A549 (cell line): ENCODE data around the gene PBX2. TPM values are rescaled to one million over a fixed set of nuclear protein-coding genes. Genes with fewer than 3 reads are reported as not detected.

Experiments used
- ATAC-seq, 2 experiments: fragments of 200-7000 bp in 1 of 2; fragments of >200 bp in 1 of 2; cut with Nextera tagmentation in 1 of 2; cut with Tn5 transposase in 1 of 2; 3 replicates each; pipeline versions ENCODE4 v1.8.0 to v1.9.1; 2018 to 2020; ENCODE audit warnings: mild to moderate bottlenecking in 1 of 2, moderate library complexity in 1 of 2
- CTCF ChIA-PET: fragments of 300-600 bp; sonication (Branson Sonifier 250); formaldehyde crosslinking; extraction: SDS; loops from one replicate; lab custom pipeline; 2021; ENCODE audit warnings: antibody characterized with exemption, inconsistent platforms; lab: Yijun Ruan, JAX
- POLR2A ChIA-PET: fragments of 350-600 bp; formaldehyde crosslinking; extraction: SDS; loops from one replicate; lab custom pipeline; 2021; ENCODE audit warnings: antibody characterized with exemption, inconsistent platforms; lab: Yijun Ruan, JAX
- DNase-seq, 2 experiments: peaks; one replicate each; pipeline versions ENCODE4 v3.0.0 to v3.0.0-alpha.2; 2011 to 2016; ENCODE audit warnings: low read depth in 1 of 2, low spot score in 1 of 2
- FAIRE-seq: peaks from 2 replicates; lab custom pipeline; 2011; peaks lifted over from hg19 to GRCh38; lab: Jason Lieb, UNC
- H3K27ac ChIP-seq, 2 experiments: fragments of >200 bp; sonication (Bioruptor Twin); formaldehyde crosslinking; 3 replicates each; pipeline ENCODE4 v1.5.1; 2016 to 2017
- H3K4me1 ChIP-seq: fragments of >200 bp; sonication (Bioruptor Twin); formaldehyde crosslinking; 3 replicates; pipeline ENCODE4 v1.6.1; 2016
- H3K4me2 ChIP-seq: fragments of >200 bp; sonication (Bioruptor Twin); formaldehyde crosslinking; 3 replicates; pipeline ENCODE4 v1.6.1; 2016
- H3K4me3 ChIP-seq: fragments of >200 bp; sonication (Bioruptor Twin); formaldehyde crosslinking; 3 replicates; pipeline ENCODE4 v1.5.1; 2016
- H3K9me3 ChIP-seq: fragments of >200 bp; sonication (Bioruptor Twin); formaldehyde crosslinking; 3 replicates; pipeline ENCODE4 v1.6.1; 2016
- BCL3 ChIP-seq: fragments of >200 bp; sonication (Bioruptor Twin); formaldehyde crosslinking; IDR thresholded peaks from 3 replicates; pipeline ENCODE4 v1.6.1; 2016
- CBX8 ChIP-seq: fragments of 200-600 bp; sonication (generic); IDR thresholded peaks from 2 replicates; pipeline ENCODE4 v1.6.1; 2016
- CHD2 ChIP-seq: fragments of 150-350 bp; IDR thresholded peaks from 2 replicates; pipeline ENCODE4 v1.6.1; 2014; ENCODE audit warnings: low read length; ENCODE audit not compliant: partially characterized antibody
- CTCF ChIP-seq: fragments of >200 bp; sonication (Bioruptor Twin); formaldehyde crosslinking; IDR thresholded peaks from 3 replicates; pipeline ENCODE4 v1.5.1; 2016
- FOSB ChIP-seq: fragments of 250-450 bp; sonication (Bioruptor Pico); IDR thresholded peaks from 2 replicates; pipeline ENCODE4 v1.5.0; 2020; ENCODE audit warnings: mild to moderate bottlenecking, moderate library complexity
- FOSL2 ChIP-seq, 2 experiments: fragments of 450-650 bp in 1 of 2; fragments of >200 bp in 1 of 2; sonication (Bioruptor Twin) in 1 of 2; formaldehyde crosslinking; IDR thresholded peaks; 2 replicates each; pipeline versions ENCODE4 v1.5.0 to v1.6.1; 2016 to 2020; ENCODE audit warnings: mild to moderate bottlenecking in 1 of 2, moderate library complexity in 1 of 2
- HMGXB4 ChIP-seq: fragments of 250-450 bp; sonication (Bioruptor Pico); IDR thresholded peaks from 2 replicates; pipeline ENCODE4 v1.5.0; 2021; ENCODE audit warnings: mild to moderate bottlenecking, moderate library complexity, borderline replicate concordance
- HOXA7 ChIP-seq: fragments of 250-450 bp; sonication (Bioruptor Pico); IDR thresholded peaks from 2 replicates; pipeline ENCODE4 v1.5.0; 2020; ENCODE audit warnings: mild to moderate bottlenecking, moderate library complexity
- HOXB13 ChIP-seq: fragments of 250-450 bp; sonication (Bioruptor Pico); IDR thresholded peaks from 2 replicates; pipeline ENCODE4 v1.5.0; 2020; ENCODE audit warnings: low read depth, mild to moderate bottlenecking, moderate library complexity
- HOXB5 ChIP-seq: fragments of 250-450 bp; sonication (Bioruptor Pico); IDR thresholded peaks from 2 replicates; pipeline ENCODE4 v1.5.0; 2020; ENCODE audit warnings: mild to moderate bottlenecking, moderate library complexity
- JUN ChIP-seq, 2 experiments: fragments of >200 bp; sonication (Bioruptor Twin); formaldehyde crosslinking; IDR thresholded peaks; 2 replicates in 1 of 2; 3 replicates in 1 of 2; pipeline ENCODE4 v1.6.1; 2016 to 2017
- JUNB ChIP-seq: fragments of >200 bp; sonication (Bioruptor Twin); formaldehyde crosslinking; IDR thresholded peaks from 2 replicates; pipeline ENCODE4 v1.6.1; 2016
- KDM5A ChIP-seq: fragments of 200-600 bp; sonication (generic); IDR thresholded peaks from 2 replicates; pipeline ENCODE4 v1.6.1; 2016; ENCODE audit warnings: antibody characterized with exemption, mild to moderate bottlenecking
- MAFK ChIP-seq: fragments of 450-650 bp; IDR thresholded peaks from 2 replicates; pipeline ENCODE4 v1.6.1; 2014; ENCODE audit not compliant: partially characterized antibody
- MAZ ChIP-seq: fragments of 150-350 bp; IDR thresholded peaks from 2 replicates; pipeline ENCODE4 v1.6.1; 2014; ENCODE audit warnings: antibody characterized with exemption, low read depth, low read length, borderline replicate concordance
- NFE2L2 ChIP-seq: fragments of 150-350 bp; conservative IDR thresholded peaks from 2 replicates; pipeline ENCODE4 v1.6.1; 2014; ENCODE audit warnings: low read length
- POLR2A ChIP-seq: IDR thresholded peaks from 2 replicates; pipeline ENCODE4 v1.6.1; 2012; ENCODE audit warnings: mild to moderate bottlenecking, low read length
- RAD21 ChIP-seq, 2 experiments: fragments of >200 bp in 1 of 2; sonication (Bioruptor Twin) in 1 of 2; formaldehyde crosslinking in 1 of 2; IDR thresholded peaks in 1 of 2; conservative IDR thresholded peaks in 1 of 2; 2 replicates in 1 of 2; 3 replicates in 1 of 2; pipeline ENCODE4 v1.6.1; 2012 to 2018; ENCODE audit warnings: inconsistent platforms in 1 of 2
- RFX5 ChIP-seq: fragments of 450-650 bp; IDR thresholded peaks from 2 replicates; pipeline ENCODE4 v1.7.1; 2014; ENCODE audit warnings: antibody characterized with exemption, mild to moderate bottlenecking, moderate library complexity
- SMC3 ChIP-seq: fragments of >200 bp; sonication (Bioruptor Twin); formaldehyde crosslinking; IDR thresholded peaks from 3 replicates; pipeline ENCODE4 v1.6.1; 2018; ENCODE audit warnings: inconsistent platforms
- ZFP36 ChIP-seq: fragments of 450-650 bp; IDR thresholded peaks from 2 replicates; pipeline ENCODE4 v1.6.1; 2014; ENCODE audit warnings: borderline replicate concordance; ENCODE audit not compliant: partially characterized antibody
- ZSCAN20 ChIP-seq: fragments of 250-450 bp; sonication (Bioruptor Pico); IDR thresholded peaks from 2 replicates; pipeline ENCODE4 v1.8.0; 2022; ENCODE audit warnings: mild to moderate bottlenecking, moderate library complexity
- WGBS: methylation state at CpG from one replicate; pipeline ENCODE4 v1.1.6; 2017; ENCODE audit errors: missing lambda C conversion rate; 5-methylcytosine and 5-hydroxymethylcytosine counted together
- polyA plus RNA-seq, 4 experiments: library from polyadenylated mRNA; depleted of rRNA in 3 of 4; stranded (reverse); fragments of >200 nt; fragmentation: RNase III in 1 of 4; extraction: RNeasy Plus Mini Kit Qiagen cat#74134 plus additional on column Dnase treatment in 1 of 4; gene quantifications; 2 replicates in 3 of 4; 3 replicates in 1 of 4; pipeline ENCODE4 v1.2.3, GENCODE V29; 2011 to 2017

The PBX2 gene
- polyA plus RNA-seq, 2 of the 4 experiments (the other 2 are of a cell fraction): 27.0 to 30.8 TPM

- no peak for TF ChIP-seq ZSCAN20 (CRISPR knock-in tag)
These were observed 33.5 kb upstream of the PBX2 start, which contains the start of gene NOTCH4 (continued) for GRCh38 chr6:32223258-32224235.

- CTCF ChIA-PET: interaction anchor here (0.8 kb wide), 1 partner anchor 147 kb away, joined by 3 read pairs; no protein-coding TSS in a partner anchor
- DNase-seq (no peak), ATAC-seq (no peak), FAIRE-seq (no peak)
- Histone ChIP-seq H3K27ac (no peak overlapping the region), H3K9me3 (no peaks in the 10 kb centered on the region), H3K4me3 (no peak overlapping the region), H3K4me2 (no peak overlapping the region), H3K4me1 (no peaks in the 10 kb centered on the region)
- 78% methylated on average over 7 of the region's 8 CpGs for WGBS
- POLR2A ChIA-PET: no interaction called here
- TF ChIP-seq FOSL2 (IDR thresholded peaks at IDR 0.05): no peak
- no peak for TF ChIP-seq FOSL2 (CRISPR knock-in tag; IDR thresholded peaks at IDR 0.05)
- TF ChIP-seq HMGXB4: no peak
These were observed 32.6 kb upstream of the PBX2 start for GRCh38 chr6:32222333-32223230.

- DNase-seq (no peak), ATAC-seq (no peak), FAIRE-seq (no peak)
- CTCF ChIA-PET: no interaction called here
- Histone ChIP-seq H3K4me3 (no peak overlapping the region), H3K27ac (no peak overlapping the region), H3K9me3 (no peaks in the 10 kb centered on the region), H3K4me2 (no peak overlapping the region), H3K4me1 (no peaks in the 10 kb centered on the region)
- TF ChIP-seq HOXB5 (CRISPR knock-in tag): no peak
- no peak for TF ChIP-seq JUN (IDR thresholded peaks at IDR 0.05)
- TF ChIP-seq CTCF: no peak
- TF ChIP-seq CHD2: no peak
- no peak for TF ChIP-seq MAZ
- WGBS: 22% methylated on average over 4 of the region's 4 CpGs
- POLR2A ChIA-PET: no interaction called here
These were observed 30.0 kb upstream of the PBX2 start for GRCh38 chr6:32220021-32220420.

- POLR2A ChIA-PET: no interaction called here
- no peak overlapping the region for H3K27ac ChIP-seq
- WGBS: 34% methylated on average over 3 of the region's 7 CpGs
- CTCF ChIA-PET: no interaction called here
- no peak overlapping the region for H3K4me2 ChIP-seq
- no peak for ATAC-seq
- no peak for FAIRE-seq
- DNase-seq: no peak
- no peaks in the 10 kb centered on the region for H3K4me1 ChIP-seq
- H3K4me3 ChIP-seq: no peak overlapping the region
- H3K9me3 ChIP-seq: no peaks in the 10 kb centered on the region
- TF ChIP-seq RFX5 (no peak), HMGXB4 (no peak), HOXA7 (no peak), ZFP36 (no peak), HOXB13 (CRISPR knock-in tag) (no peak), KDM5A (no peak), MAZ (no peak), JUNB (no peak), ZSCAN20 (CRISPR knock-in tag) (no peak), RAD21 (conservative IDR thresholded peaks at IDR 0.05 in 1 of 2, IDR thresholded peaks at IDR 0.05 in 1 of 2) (no peak), BCL3 (no peak), CBX8 (no peak), NFE2L2 (no peak), POLR2A (no peak), HOXB5 (CRISPR knock-in tag) (no peak), MAFK (no peak), SMC3 (no peak), FOSB (CRISPR knock-in tag) (no peak)
These were observed 28.2 kb upstream of the PBX2 start for GRCh38 chr6:32218167-32218566.
